SK-N-SH (cell line): ENCODE measurements around the gene HMGXB4. TPM values are rescaled to one million over a fixed set of nuclear protein-coding genes. Genes with fewer than 3 reads are reported as not detected.

Experiments
- CTCF ChIA-PET: fragments of 300-600, 350-600 bp; formaldehyde crosslinking; extraction: SDS; loops from one replicate; lab custom pipeline; 2021; lab: Yijun Ruan, JAX
- POLR2A ChIA-PET: fragments of 350-600 bp; sonication (Branson Sonifier 250); formaldehyde crosslinking; extraction: SDS; loops from one replicate; lab custom pipeline; 2020; ENCODE audit warnings: antibody characterized with exemption, inconsistent platforms; lab: Yijun Ruan, JAX
- DNase-seq: peaks from one replicate; pipeline ENCODE4 v3.0.0; 2012
- H2AFZ ChIP-seq: fragments of 200-600 bp; sonication (generic); 2 replicates; pipeline ENCODE4 v1.8.1; 2016; ENCODE audit warnings: antibody characterized with exemption, mild to moderate bottlenecking, low read depth
- H3F3A ChIP-seq: fragments of 200-600 bp; sonication (generic); replicated peaks from 2 replicates; pipeline ENCODE3; 2016; ENCODE audit warnings: antibody characterized with exemption, mild to moderate bottlenecking; ENCODE audit not compliant: insufficient read depth
- H3K27ac ChIP-seq, 2 experiments: fragments of 200-500 bp in 1 of 2; fragments of 200-600 bp in 1 of 2; sonication (Bioruptor generic) in 1 of 2; sonication (generic), shearing (Covaris generic) in 1 of 2; 2 replicates each; pipeline versions ENCODE4 v1.5.1 to v1.6.1; 2014 to 2016; ENCODE audit warnings: low read depth in 2 of 2, inconsistent platforms in 1 of 2, low read length in 1 of 2, mild to moderate bottlenecking in 1 of 2, mixed read lengths in 1 of 2
- H3K27me3 ChIP-seq: fragments of 200-600 bp; sonication (generic), shearing (Covaris generic); 2 replicates; pipeline ENCODE4 v1.6.1; 2016; ENCODE audit warnings: mixed run types; ENCODE audit not compliant: insufficient read depth
- H3K36me3 ChIP-seq, 2 experiments: fragments of 200-500 bp in 1 of 2; fragments of 200-600 bp in 1 of 2; sonication (Bioruptor generic) in 1 of 2; sonication (generic) in 1 of 2; replicated peaks in 1 of 2; 2 replicates each; pipeline versions ENCODE3 to v1.5.1; 2014 to 2016; ENCODE audit warnings: low read length in 1 of 2, mild to moderate bottlenecking in 1 of 2; ENCODE audit not compliant: insufficient read depth in 2 of 2, control insufficient read depth in 1 of 2
- H3K4me1 ChIP-seq, 2 experiments: fragments of 200-500 bp in 1 of 2; fragments of 200-600 bp in 1 of 2; sonication (Bioruptor generic) in 1 of 2; sonication (generic), shearing (Covaris generic) in 1 of 2; 2 replicates each; pipeline versions ENCODE4 v1.5.1 to v1.6.1; 2014 to 2016; ENCODE audit warnings: low read depth in 1 of 2, low read length in 1 of 2, mixed run types in 1 of 2; ENCODE audit not compliant: insufficient read depth in 2 of 2, control insufficient read depth in 1 of 2
- H3K4me2 ChIP-seq: fragments of 200-600 bp; sonication (generic), shearing (Covaris generic); 2 replicates; pipeline ENCODE4 v1.6.1; 2017; ENCODE audit warnings: mixed run types
- H3K4me3 ChIP-seq, 2 experiments: fragments of 200-500 bp in 1 of 2; fragments of 200-600 bp in 1 of 2; sonication (Bioruptor generic) in 1 of 2; sonication (generic), shearing (Covaris generic) in 1 of 2; 2 replicates each; pipeline versions ENCODE4 v1.5.1 to v1.8.1; 2014 to 2016; ENCODE audit warnings: low read depth in 2 of 2, inconsistent platforms in 1 of 2, low read length in 1 of 2, mild to moderate bottlenecking in 1 of 2, mixed read lengths in 1 of 2, moderate library complexity in 1 of 2
- H3K79me2 ChIP-seq: fragments of 200-600 bp; sonication (generic); 2 replicates; pipeline ENCODE4 v1.8.1; 2017; ENCODE audit warnings: mild to moderate bottlenecking; ENCODE audit not compliant: insufficient read depth
- H3K9ac ChIP-seq: fragments of 200-600 bp; sonication (generic); 2 replicates; pipeline ENCODE4 v1.6.1; 2017; ENCODE audit warnings: mixed run types
- H3K9me2 ChIP-seq: fragments of 200-600 bp; sonication (generic); 2 replicates; pipeline ENCODE4 v1.6.1; 2017; ENCODE audit warnings: mixed run types
- H3K9me3 ChIP-seq: fragments of 200-600 bp; sonication (generic); 2 replicates; pipeline ENCODE4 v1.6.1; 2017; ENCODE audit warnings: mixed run types, mild to moderate bottlenecking, moderate library complexity
- H4K20me1 ChIP-seq: fragments of 200-600 bp; sonication (generic); 2 replicates; pipeline ENCODE4 v1.6.1; 2017; ENCODE audit warnings: mild to moderate bottlenecking, mixed run types; ENCODE audit not compliant: insufficient read depth
- CHD2 ChIP-seq: fragments of 150-350 bp; IDR thresholded peaks from 2 replicates; pipeline ENCODE4 v1.6.1; 2018; ENCODE audit warnings: low read length; ENCODE audit not compliant: partially characterized antibody
- ELF1 ChIP-seq: IDR thresholded peaks from 2 replicates; pipeline ENCODE4 v1.4.0; 2012
- EP300 ChIP-seq, 2 experiments: IDR thresholded peaks; 2 replicates each; pipeline versions ENCODE4 v1.4.0 to v1.6.1; 2012; ENCODE audit warnings: borderline replicate concordance in 1 of 2, low read depth in 1 of 2, low read length in 1 of 2
- EZH2phosphoT487 ChIP-seq: fragments of 200-600 bp; sonication (generic); IDR thresholded peaks from 2 replicates; pipeline ENCODE4 v1.6.1; 2017; ENCODE audit warnings: low read depth, mixed run types, mild to moderate bottlenecking, antibody characterized with exemption, moderate library complexity, borderline replicate concordance
- FOSL2 ChIP-seq: IDR thresholded peaks from 2 replicates; pipeline ENCODE4 v1.4.0; 2012; ENCODE audit warnings: low read depth, mild to moderate bottlenecking, moderate library complexity, borderline replicate concordance
- FOXJ3 ChIP-seq: sonication (generic); formaldehyde crosslinking; IDR thresholded peaks from 2 replicates; pipeline ENCODE4 v1.5.1; 2020; ENCODE audit warnings: mild to moderate bottlenecking, missing genetic modification reagents
- JUND ChIP-seq: IDR thresholded peaks from 2 replicates; pipeline ENCODE4 v1.4.0; 2012
- MEF2A ChIP-seq: IDR thresholded peaks from 2 replicates; pipeline ENCODE4 v1.4.0; 2012; ENCODE audit warnings: low read depth, borderline replicate concordance
- MXI1 ChIP-seq: IDR thresholded peaks from 2 replicates; pipeline ENCODE4 v1.6.1; 2012; ENCODE audit warnings: mild to moderate bottlenecking, low read depth, low read length, improper control_type of control experiment
- NFIC ChIP-seq: IDR thresholded peaks from 2 replicates; pipeline ENCODE4 v1.4.0; 2012; ENCODE audit warnings: borderline replicate concordance
- POLR2AphosphoS5 ChIP-seq: IDR thresholded peaks from 2 replicates; pipeline ENCODE4 v1.6.1; 2012; ENCODE audit warnings: low read depth, low read length
- RCOR1 ChIP-seq: fragments of 150-350 bp; IDR thresholded peaks from 2 replicates; pipeline ENCODE4 v1.6.1; 2017; ENCODE audit warnings: antibody characterized with exemption, low read length
- TAF1 ChIP-seq: IDR thresholded peaks from 2 replicates; pipeline ENCODE4 v1.6.1; 2012; ENCODE audit warnings: low read depth, mild to moderate bottlenecking, low read length, moderate library complexity, borderline replicate concordance
- TEAD4 ChIP-seq: IDR thresholded peaks from 2 replicates; pipeline ENCODE4 v1.4.0; 2012; ENCODE audit warnings: mild to moderate bottlenecking, borderline replicate concordance; ENCODE audit not compliant: insufficient read depth
- YY1 ChIP-seq: IDR thresholded peaks from 2 replicates; pipeline ENCODE4 v1.4.0; 2012; ENCODE audit warnings: low read depth, mild to moderate bottlenecking
- WGBS: methylation state at CpG from one replicate; pipeline ENCODE4 v1.1.6; 2017; ENCODE audit warnings: low lambda C conversion rate; 5-methylcytosine and 5-hydroxymethylcytosine counted together
- polyA plus RNA-seq, 3 experiments: library from polyadenylated mRNA; depleted of rRNA; stranded (reverse); fragments of >200 nt; gene quantifications; 2 replicates each; pipeline ENCODE4 v1.2.3, GENCODE V29; 2012
- TF ChIP-seq, protein P1 (sequence below): IDR thresholded peaks from 2 replicates; pipeline ENCODE4 v1.4.0; 2012; ENCODE audit warnings: low read depth
- TF ChIP-seq, protein P2 (sequence below): IDR thresholded peaks from 2 replicates; pipeline ENCODE4; 2012
- TF ChIP-seq, protein P3 (sequence below): IDR thresholded peaks from 2 replicates; pipeline ENCODE4 v1.4.0; 2012; ENCODE audit warnings: low read depth, borderline replicate concordance
- TF ChIP-seq, protein P4 (sequence below): fragments of 200-600 bp; sonication (generic); IDR thresholded peaks from 2 replicates; pipeline ENCODE4 v1.6.1; 2017; ENCODE audit warnings: antibody characterized with exemption, mild to moderate bottlenecking, moderate library complexity
- TF ChIP-seq, protein P5 (sequence below): IDR thresholded peaks from 2 replicates; pipeline ENCODE4 v1.4.0; 2012; ENCODE audit warnings: low read depth, borderline replicate concordance

The HMGXB4 gene
- polyA plus RNA-seq, 1 of the 3 experiments (the other 2 are of a cell fraction) = 16.5 TPM

DNA sequence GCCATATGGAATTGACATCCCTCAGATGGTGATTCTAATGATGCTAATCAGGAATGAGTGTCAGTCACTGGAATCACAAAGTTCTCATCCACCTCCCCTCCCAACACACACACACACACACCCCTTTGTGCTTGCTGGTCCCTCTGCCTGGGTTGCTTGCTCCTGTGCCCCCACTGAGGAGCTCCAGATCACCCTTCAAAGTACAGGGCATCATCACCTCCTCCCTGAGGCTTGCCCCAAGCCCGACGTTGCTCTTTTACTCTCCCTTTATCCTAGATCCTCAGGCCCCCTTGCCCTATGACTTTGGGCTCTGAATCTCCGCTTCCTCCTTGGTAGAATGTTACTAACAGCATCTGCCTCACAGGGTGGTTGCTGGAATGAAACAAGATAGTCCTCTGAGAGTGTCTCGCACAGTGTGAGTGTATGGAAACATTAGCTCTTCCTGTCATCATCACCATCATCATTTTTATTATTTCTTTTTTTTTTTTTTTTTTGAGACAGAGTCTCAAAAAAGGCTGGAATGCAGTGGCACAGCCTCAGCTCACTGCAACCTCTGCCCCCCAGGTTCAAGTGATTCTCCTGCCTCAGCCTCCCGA is 45.8 kb downstream of the HMGXB4 start:
- Histone ChIP-seq H2AFZ (no peak overlapping the region), H3K9me3 (no peaks in the 10 kb centered on the region), H3F3A (peaks cover 8% of the 10 kb centered on the region), H3K4me3 (no peak overlapping the region), H3K27me3 (no peaks in the 10 kb centered on the region)
- POLR2A ChIA-PET = no interaction called here
- no peak for DNase-seq
- no peak for TF ChIP-seq NFIC
- TF ChIP-seq MEF2A = no peak
- no peak for TF ChIP-seq POLR2AphosphoS5
- TF ChIP-seq, protein P1, sequence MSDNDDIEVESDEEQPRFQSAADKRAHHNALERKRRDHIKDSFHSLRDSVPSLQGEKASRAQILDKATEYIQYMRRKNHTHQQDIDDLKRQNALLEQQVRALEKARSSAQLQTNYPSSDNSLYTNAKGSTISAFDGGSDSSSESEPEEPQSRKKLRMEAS = no peak
- TF ChIP-seq YY1 = no peak
- no peak for TF ChIP-seq TAF1
- TF ChIP-seq, protein P2, sequence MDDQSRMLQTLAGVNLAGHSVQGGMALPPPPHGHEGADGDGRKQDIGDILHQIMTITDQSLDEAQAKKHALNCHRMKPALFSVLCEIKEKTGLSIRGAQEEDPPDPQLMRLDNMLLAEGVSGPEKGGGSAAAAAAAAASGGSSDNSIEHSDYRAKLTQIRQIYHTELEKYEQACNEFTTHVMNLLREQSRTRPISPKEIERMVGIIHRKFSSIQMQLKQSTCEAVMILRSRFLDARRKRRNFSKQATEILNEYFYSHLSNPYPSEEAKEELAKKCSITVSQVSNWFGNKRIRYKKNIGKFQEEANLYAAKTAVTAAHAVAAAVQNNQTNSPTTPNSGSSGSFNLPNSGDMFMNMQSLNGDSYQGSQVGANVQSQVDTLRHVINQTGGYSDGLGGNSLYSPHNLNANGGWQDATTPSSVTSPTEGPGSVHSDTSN = no peak
- TF ChIP-seq TEAD4 = no peak
- TF ChIP-seq JUND = no peak
- TF ChIP-seq CHD2 = no peak
- TF ChIP-seq RCOR1 = no peak
- no peak for TF ChIP-seq ELF1
- TF ChIP-seq, all 33 proteins: peak for 0
- H3K36me3 ChIP-seq = peaks cover 0 to 5% of the 10 kb centered on the region in 2 experiments
- no peak overlapping the region for H3K4me2 ChIP-seq
- H3K27ac ChIP-seq = no peak overlapping the region
- peaks cover 17 to 19% of the 10 kb centered on the region in 2 experiments; a peak in 3 of 4 replicates for H3K4me1 ChIP-seq
- WGBS = 92% methylated on average over 5 of the region's 5 CpGs
- H3K9me2 ChIP-seq = no peaks in the 10 kb centered on the region
- CTCF ChIA-PET = no interaction called here
- no peaks in the 10 kb centered on the region for H4K20me1 ChIP-seq
- peaks cover 52% of the 10 kb centered on the region; the same call in 1 of the 2 replicates for H3K79me2 ChIP-seq
- no peak overlapping the region for H3K9ac ChIP-seq

DNA sequence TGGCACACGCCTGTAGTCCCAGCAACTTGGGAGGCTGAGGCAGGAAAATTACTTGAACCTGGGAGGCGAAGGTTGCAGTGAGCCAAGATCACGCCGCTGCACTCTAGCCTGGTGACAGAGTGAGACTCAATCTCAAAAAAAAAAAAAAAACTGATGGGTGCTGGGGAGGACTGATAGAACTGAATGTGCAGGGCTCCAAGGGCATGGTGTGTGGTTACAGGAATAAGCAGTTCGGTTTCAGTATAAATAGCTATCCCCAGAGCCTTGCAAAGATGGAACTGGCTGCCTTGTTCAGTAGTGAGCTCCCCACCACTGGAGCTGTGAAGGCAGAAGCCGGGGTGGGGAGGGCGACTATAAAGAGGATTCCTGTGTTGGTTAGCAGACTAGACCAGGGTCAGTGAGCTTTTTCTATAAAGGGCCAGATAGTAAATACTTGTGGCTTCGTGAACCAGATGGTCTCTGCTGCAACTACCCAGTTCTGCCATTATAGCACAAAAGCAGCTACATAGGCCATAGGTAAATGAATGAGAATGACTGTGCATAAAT is 48.3 kb downstream of the HMGXB4 start:
- no peak for DNase-seq
- WGBS = 91% methylated on average over 8 of the region's 8 CpGs
- Histone ChIP-seq H4K20me1 (no peaks in the 10 kb centered on the region), H3K4me1 (peaks cover 8 to 12% of the 10 kb centered on the region in 2 experiments; a peak in 2 of 4 replicates), H3K9ac (no peak overlapping the region), H3K9me2 (no peaks in the 10 kb centered on the region), H3F3A (no peaks in the 10 kb centered on the region), H3K27me3 (no peaks in the 10 kb centered on the region), H3K36me3 (no peaks in the 10 kb centered on the region), H3K4me3 (no peak overlapping the region), H3K27ac (no peak overlapping the region), H3K79me2 (peaks cover 66% of the 10 kb centered on the region; the same call in 1 of the 2 replicates), H2AFZ (no peak overlapping the region), H3K9me3 (no peaks in the 10 kb centered on the region), H3K4me2 (no peak overlapping the region)
- ChIA-PET CTCF (interaction anchor here (1.0 kb wide), 1 partner anchor 13 kb away, joined by 3 read pairs; no protein-coding TSS in a partner anchor), POLR2A (no interaction called here)
- TF ChIP-seq EZH2phosphoT487 = no peak
- TF ChIP-seq, protein P3, sequence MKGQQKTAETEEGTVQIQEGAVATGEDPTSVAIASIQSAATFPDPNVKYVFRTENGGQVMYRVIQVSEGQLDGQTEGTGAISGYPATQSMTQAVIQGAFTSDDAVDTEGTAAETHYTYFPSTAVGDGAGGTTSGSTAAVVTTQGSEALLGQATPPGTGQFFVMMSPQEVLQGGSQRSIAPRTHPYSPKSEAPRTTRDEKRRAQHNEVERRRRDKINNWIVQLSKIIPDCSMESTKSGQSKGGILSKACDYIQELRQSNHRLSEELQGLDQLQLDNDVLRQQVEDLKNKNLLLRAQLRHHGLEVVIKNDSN = no peak
- TF ChIP-seq, protein P2 = no peak
- TF ChIP-seq, protein P4, sequence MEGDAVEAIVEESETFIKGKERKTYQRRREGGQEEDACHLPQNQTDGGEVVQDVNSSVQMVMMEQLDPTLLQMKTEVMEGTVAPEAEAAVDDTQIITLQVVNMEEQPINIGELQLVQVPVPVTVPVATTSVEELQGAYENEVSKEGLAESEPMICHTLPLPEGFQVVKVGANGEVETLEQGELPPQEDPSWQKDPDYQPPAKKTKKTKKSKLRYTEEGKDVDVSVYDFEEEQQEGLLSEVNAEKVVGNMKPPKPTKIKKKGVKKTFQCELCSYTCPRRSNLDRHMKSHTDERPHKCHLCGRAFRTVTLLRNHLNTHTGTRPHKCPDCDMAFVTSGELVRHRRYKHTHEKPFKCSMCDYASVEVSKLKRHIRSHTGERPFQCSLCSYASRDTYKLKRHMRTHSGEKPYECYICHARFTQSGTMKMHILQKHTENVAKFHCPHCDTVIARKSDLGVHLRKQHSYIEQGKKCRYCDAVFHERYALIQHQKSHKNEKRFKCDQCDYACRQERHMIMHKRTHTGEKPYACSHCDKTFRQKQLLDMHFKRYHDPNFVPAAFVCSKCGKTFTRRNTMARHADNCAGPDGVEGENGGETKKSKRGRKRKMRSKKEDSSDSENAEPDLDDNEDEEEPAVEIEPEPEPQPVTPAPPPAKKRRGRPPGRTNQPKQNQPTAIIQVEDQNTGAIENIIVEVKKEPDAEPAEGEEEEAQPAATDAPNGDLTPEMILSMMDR = no peak
- TF ChIP-seq ELF1 = no peak
- TF ChIP-seq POLR2AphosphoS5 = no peak
- TF ChIP-seq JUND = no peak
- TF ChIP-seq, protein P5, sequence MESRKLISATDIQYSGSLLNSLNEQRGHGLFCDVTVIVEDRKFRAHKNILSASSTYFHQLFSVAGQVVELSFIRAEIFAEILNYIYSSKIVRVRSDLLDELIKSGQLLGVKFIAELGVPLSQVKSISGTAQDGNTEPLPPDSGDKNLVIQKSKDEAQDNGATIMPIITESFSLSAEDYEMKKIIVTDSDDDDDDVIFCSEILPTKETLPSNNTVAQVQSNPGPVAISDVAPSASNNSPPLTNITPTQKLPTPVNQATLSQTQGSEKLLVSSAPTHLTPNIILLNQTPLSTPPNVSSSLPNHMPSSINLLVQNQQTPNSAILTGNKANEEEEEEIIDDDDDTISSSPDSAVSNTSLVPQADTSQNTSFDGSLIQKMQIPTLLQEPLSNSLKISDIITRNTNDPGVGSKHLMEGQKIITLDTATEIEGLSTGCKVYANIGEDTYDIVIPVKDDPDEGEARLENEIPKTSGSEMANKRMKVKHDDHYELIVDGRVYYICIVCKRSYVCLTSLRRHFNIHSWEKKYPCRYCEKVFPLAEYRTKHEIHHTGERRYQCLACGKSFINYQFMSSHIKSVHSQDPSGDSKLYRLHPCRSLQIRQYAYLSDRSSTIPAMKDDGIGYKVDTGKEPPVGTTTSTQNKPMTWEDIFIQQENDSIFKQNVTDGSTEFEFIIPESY = no peak
- TF ChIP-seq FOXJ3 = no peak
- no peak for TF ChIP-seq FOSL2
- TF ChIP-seq TAF1 = no peak
- TF ChIP-seq MXI1 = no peak
- TF ChIP-seq EP300 (IDR thresholded peaks at IDR 0.05; ENCODE audit: borderline replicate concordance in 1 of 2, low read depth in 1 of 2, low read length in 1 of 2) = no peak
